ENCODE data around the gene TSPAN17.

- TF ChIP-seq POLR2A (IDR thresholded peaks at IDR 0.05; ENCODE audit: low read depth, low read length), result no peak
- no peak for TF ChIP-seq POLR2AphosphoS5 (IDR thresholded peaks at IDR 0.05; ENCODE audit: low read depth, low read length)
- no peak for TF ChIP-seq TAF1 (IDR thresholded peaks at IDR 0.05; ENCODE audit: borderline replicate concordance, low read depth, low read length)
Measured at GRCh38 chr5:176654856-176655255, 7.6 kb downstream of the TSPAN17 start.
